ENCODE measurements around the gene PDE9A. TPM values are rescaled to one million over a fixed set of nuclear protein-coding genes. Genes with fewer than 3 reads are reported as not detected.

The PDE9A gene
- total RNA-seq, 1 donor, result 9.5 TPM

- TF ChIP-seq CTCF (IDR thresholded peaks at IDR 0.05; ENCODE audit: insufficient read depth, low read depth, low read length), result no peak
- DNase-seq (ENCODE audit: low read depth), result no peak
- no peak overlapping the region for H3K4me3 ChIP-seq (ENCODE audit: low read depth, low read length)
Measured at GRCh38 chr21:42741066-42741465, 87.6 kb downstream of the PDE9A start.

DNA sequence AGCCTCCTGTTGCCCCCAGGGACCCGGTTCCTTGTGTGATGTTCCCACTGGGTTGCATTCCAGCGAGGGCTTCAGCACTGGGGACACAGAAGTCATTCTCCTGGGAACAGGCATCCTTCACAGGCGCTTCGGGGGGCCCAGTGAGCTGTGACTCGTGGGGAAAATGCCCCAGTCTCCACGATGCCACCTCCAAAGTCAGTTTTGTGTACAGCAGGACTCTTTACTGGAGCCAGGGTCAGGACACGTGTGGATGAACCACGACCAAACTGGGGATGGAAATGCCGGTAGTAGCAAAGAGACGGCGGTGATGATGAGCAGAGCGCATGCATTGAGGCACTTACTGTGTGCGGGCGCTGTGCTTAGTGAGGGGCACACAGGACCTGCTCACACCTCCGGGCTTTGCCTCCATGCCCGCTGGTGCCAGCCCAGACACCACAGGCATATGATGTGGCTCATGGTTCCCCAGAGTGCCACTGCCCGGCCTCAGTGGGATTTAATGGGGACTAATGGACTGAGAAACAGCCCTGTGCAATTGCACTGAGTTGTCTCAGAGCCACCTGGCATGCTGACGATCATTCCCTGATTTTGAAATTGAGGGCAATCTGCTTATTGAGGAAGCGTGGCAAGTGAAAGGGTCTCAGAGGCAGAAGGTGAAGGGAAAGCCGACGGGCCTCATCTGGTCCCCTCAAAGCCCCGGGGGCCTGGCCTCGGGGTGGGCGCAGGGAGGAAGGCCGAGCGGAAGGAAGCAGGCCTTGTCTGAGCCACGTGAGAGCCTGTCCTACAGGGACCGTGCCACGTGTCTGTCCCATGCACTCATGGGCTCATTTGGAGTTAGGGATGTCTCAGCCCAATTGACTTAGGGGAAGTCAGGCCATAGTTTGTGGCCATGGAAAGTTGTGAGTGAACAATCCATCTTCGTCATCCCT, 91.4 kb downstream of the PDE9A start:
- no peak for DNase-seq (ENCODE audit: low read depth)
- no peak overlapping the region for H3K4me3 ChIP-seq (ENCODE audit: low read depth, low read length)
- no peak for TF ChIP-seq CTCF (IDR thresholded peaks at IDR 0.05; ENCODE audit: insufficient read depth, low read depth, low read length)

DNA sequence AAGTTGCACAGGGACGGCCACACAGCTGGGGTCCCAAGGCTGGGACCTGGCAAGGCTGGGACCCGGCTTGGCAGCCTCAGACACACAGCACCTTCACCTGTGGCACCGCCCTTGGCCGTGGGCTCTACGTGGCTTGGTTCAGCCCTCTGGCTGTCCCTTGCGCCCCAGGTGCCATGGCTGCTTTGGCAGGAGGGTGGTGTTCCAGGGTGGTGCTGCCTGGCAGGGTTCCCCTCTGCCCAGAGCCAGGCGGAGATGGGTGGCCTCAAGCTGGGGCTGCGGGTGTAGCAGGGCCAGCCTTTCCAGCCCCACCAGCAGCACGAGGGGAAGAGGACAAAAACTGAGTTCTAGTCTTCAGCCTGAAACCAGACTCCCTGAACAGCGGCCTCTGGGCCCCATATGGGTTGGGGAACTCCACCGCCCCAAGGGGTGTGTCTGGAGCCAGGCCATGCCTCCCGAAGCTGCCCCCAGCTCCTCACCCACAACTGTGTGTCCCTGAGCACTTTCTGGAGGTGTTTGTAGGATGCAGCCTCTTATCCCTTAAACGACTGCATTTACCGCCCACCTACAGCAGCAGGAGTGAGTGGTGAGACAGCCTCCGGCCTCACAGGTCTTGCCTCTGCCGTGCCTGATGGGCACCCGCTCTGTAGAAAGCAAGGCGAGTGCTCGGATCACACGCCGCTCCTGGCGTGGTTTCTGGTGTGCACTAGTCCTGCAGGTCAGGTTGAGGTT, 92.3 kb downstream of the PDE9A start:
- DNase-seq (ENCODE audit: low read depth), result no peak
- no peak overlapping the region for H3K4me3 ChIP-seq (ENCODE audit: low read depth, low read length)
- TF ChIP-seq CTCF (IDR thresholded peaks at IDR 0.05; ENCODE audit: insufficient read depth, low read depth, low read length), result no peak

GRCh38 chr21:42746240-42746592, 92.8 kb downstream of the PDE9A start:
- TF ChIP-seq CTCF (IDR thresholded peaks at IDR 0.05; ENCODE audit: insufficient read depth, low read depth, low read length), result no peak

DNA sequence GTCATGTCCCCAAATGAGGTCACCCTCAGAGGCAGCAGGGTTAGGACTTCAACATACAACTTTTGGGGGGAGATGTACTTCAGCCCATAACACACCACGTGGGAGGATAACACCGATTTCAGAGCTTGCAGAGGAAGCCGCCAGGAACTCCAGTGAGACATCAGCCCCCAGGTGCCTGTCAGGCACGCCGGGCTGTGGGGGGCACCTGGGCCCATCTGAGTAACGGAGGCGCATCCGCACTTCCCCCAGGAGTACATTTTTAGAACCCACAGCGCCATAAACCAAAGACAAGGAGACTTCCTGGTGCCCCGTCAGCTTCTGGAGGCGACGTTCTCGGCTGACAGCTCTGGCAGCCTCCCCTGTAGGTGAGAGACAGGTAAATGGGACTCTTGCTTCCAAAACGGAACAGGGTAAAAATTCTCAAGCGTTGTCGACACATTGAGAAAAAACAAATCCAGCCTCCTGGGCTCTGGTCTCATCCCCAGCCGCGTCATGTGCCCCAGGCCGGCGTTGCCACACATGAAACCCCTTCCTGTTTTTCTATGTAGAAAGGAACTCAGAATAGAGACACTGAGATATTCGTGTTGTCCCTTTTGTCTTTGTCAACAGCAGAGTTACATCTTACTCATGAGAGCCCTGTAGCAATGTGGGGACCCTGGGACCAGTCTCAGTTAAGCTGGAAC, 93.3 kb downstream of the PDE9A start:
- H3K4me3 ChIP-seq (ENCODE audit: low read depth, low read length), result no peak overlapping the region
- no peak for TF ChIP-seq CTCF (IDR thresholded peaks at IDR 0.05; ENCODE audit: insufficient read depth, low read depth, low read length)
- DNase-seq (ENCODE audit: low read depth), result no peak

More at GRCh38 chr21:42746240-42746592, 92.8 kb downstream of the PDE9A start:
- no peak overlapping the region for H3K4me3 ChIP-seq (ENCODE audit: low read depth, low read length)
- no peak for DNase-seq (ENCODE audit: low read depth)

- TF ChIP-seq CTCF (IDR thresholded peaks at IDR 0.05; ENCODE audit: insufficient read depth, low read depth, low read length), result no peak
- no peak overlapping the region for H3K4me3 ChIP-seq (ENCODE audit: low read depth, low read length)
- no peak for DNase-seq (ENCODE audit: low read depth)
Measured at GRCh38 chr21:42747276-42747701, 93.9 kb downstream of the PDE9A start.
